CD4-positive, alpha-beta T cell (primary cell): ENCODE results near the gene RGS5. TPM values are rescaled to one million over a fixed set of nuclear protein-coding genes. Genes with fewer than 3 reads are reported as not detected.

Experiments used
- ATAC-seq: fragments of 200-7000 bp; cut with Tn5 transposase; one replicate; pipeline ENCODE4 v1.10.0; 2022; ENCODE audit warnings: mild to moderate bottlenecking; ENCODE audit not compliant: poor library complexity
- CTCF ChIA-PET: fragments of 350-600 bp; sonication (Branson Sonifier 250); formaldehyde crosslinking; loops from one replicate; lab custom pipeline; 2021; ENCODE audit warnings: antibody characterized with exemption, inconsistent platforms; lab: Charles Lee
- POLR2A ChIA-PET: fragments of 350-600 bp; sonication (Branson Sonifier 250); formaldehyde crosslinking; loops from one replicate; lab custom pipeline; 2021; ENCODE audit warnings: antibody characterized with exemption, inconsistent platforms; lab: Charles Lee
- DNase-seq, 14 experiments: peaks; one replicate each; pipeline ENCODE4 v3.0.0-alpha.2; 2013 to 2020; ENCODE audit warnings: mixed read lengths in 2 of 14
- H3K27ac ChIP-seq, 2 donors: one replicate each; pipeline versions ENCODE4 v1.5.1 to v1.7.0; 2013; ENCODE audit warnings: low read length in 2 of 2, low read depth in 1 of 2, mild to moderate bottlenecking in 1 of 2
- H3K27me3 ChIP-seq, 2 experiments: 1 replicate in 1 of 2; 2 replicates in 1 of 2; pipeline versions ENCODE4 v1.6.1 to v1.7.0; 2013; ENCODE audit warnings: low read length in 2 of 2, control low read depth in 1 of 2, mild to moderate bottlenecking in 1 of 2, moderate library complexity in 1 of 2; ENCODE audit not compliant: insufficient read depth in 2 of 2, control insufficient read depth in 1 of 2
- H3K36me3 ChIP-seq: one replicate; pipeline ENCODE4 v1.6.1; 2013; ENCODE audit warnings: low read length, control low read depth; ENCODE audit not compliant: insufficient read depth
- H3K4me1 ChIP-seq: one replicate; pipeline ENCODE4 v1.6.1; 2013; ENCODE audit warnings: low read length, control low read depth; ENCODE audit not compliant: insufficient read depth
- H3K4me3 ChIP-seq: one replicate; pipeline ENCODE4 v1.5.1; 2013; ENCODE audit warnings: mild to moderate bottlenecking, low read length, moderate library complexity
- H3K9me3 ChIP-seq, 2 experiments: 1 replicate in 1 of 2; 2 replicates in 1 of 2; pipeline versions ENCODE4 v1.6.1 to v1.7.0; 2013; ENCODE audit warnings: low read length in 2 of 2, mild to moderate bottlenecking in 2 of 2, control low read depth in 1 of 2, moderate library complexity in 1 of 2; ENCODE audit not compliant: control insufficient read depth in 1 of 2, insufficient read depth in 1 of 2
- H3K27ac Mint-ChIP-seq: one replicate; pipeline ENCODE4 v1.8.0; 2020; ENCODE audit warnings: mixed read lengths
- H3K27me3 Mint-ChIP-seq: one replicate; pipeline ENCODE4 v1.8.0; 2021; ENCODE audit warnings: mixed read lengths
- H3K36me3 Mint-ChIP-seq: one replicate; pipeline ENCODE4 v1.8.0; 2021; ENCODE audit warnings: low read depth, mixed read lengths
- H3K4me1 Mint-ChIP-seq: one replicate; pipeline ENCODE4 v1.8.0; 2021; ENCODE audit warnings: low read depth, mixed read lengths
- H3K4me3 Mint-ChIP-seq: one replicate; pipeline ENCODE4 v1.8.0; 2020; ENCODE audit warnings: mild to moderate bottlenecking, mixed read lengths
- H3K9me3 Mint-ChIP-seq: one replicate; pipeline ENCODE4 v1.8.0; 2020; ENCODE audit warnings: mixed read lengths
- intact Hi-C, 2 experiments: fragments of 100-400 bp; cut with DNase I in 1 of 2; cut with micrococcal nuclease in 1 of 2; formaldehyde crosslinking; loops; one replicate each; pipeline versions ENCODE4 v1.15.1 to v1.9.0; 2023 to 2025; cut with DNase I, micrococcal nuclease
- total RNA-seq, 174 experiments: library from RNA in 2 of 174; stranded (reverse) in 2 of 174; gene quantifications; one replicate each; pipeline ENCODE4 v1.2.3 and lab custom pipeline; 2021 to 2026
- TF ChIP-seq, protein P1 (sequence below): fragments of 200-600 bp; IDR thresholded peaks from one replicate; pipeline ENCODE4 v1.8.0; 2022; ENCODE audit warnings: antibody characterized with exemption, mild to moderate bottlenecking

RGS5 gene
- total RNA-seq, 2 experiments from 2014 or later: 1.2 to 1.6 TPM

DNA sequence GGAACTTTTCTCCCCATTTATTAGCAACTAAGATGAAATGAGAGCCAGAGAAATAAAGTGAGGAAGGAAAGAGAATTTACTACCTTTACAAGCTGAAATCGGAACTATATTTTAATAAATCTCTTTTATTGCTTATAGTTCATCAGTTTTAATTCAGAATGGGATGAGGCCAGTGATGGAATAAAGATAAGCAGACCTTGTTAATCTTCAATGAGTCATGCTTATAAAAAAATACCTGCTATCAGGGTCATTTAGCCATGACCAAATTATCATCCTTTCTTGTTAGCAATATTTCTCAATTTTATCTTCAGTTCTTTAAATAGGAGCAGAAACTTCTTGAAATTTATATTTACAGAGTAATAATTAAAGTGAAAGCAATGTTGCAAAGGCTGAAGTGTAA, 107.5 kb downstream of the RGS5 start:
- H3K27ac Mint-ChIP-seq: no peak overlapping the region
- TF ChIP-seq, protein P1, sequence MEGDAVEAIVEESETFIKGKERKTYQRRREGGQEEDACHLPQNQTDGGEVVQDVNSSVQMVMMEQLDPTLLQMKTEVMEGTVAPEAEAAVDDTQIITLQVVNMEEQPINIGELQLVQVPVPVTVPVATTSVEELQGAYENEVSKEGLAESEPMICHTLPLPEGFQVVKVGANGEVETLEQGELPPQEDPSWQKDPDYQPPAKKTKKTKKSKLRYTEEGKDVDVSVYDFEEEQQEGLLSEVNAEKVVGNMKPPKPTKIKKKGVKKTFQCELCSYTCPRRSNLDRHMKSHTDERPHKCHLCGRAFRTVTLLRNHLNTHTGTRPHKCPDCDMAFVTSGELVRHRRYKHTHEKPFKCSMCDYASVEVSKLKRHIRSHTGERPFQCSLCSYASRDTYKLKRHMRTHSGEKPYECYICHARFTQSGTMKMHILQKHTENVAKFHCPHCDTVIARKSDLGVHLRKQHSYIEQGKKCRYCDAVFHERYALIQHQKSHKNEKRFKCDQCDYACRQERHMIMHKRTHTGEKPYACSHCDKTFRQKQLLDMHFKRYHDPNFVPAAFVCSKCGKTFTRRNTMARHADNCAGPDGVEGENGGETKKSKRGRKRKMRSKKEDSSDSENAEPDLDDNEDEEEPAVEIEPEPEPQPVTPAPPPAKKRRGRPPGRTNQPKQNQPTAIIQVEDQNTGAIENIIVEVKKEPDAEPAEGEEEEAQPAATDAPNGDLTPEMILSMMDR: no peak

GRCh38 chr1:163094589-163094988, 108.1 kb downstream of the RGS5 start:
- ATAC-seq: no peak
- H3K4me3 Mint-ChIP-seq: no peak overlapping the region
- TF ChIP-seq, protein P1: no peak

More for the DNA sequence above, 107.5 kb downstream of the RGS5 start:
- Mint-ChIP-seq H3K4me1 (no peaks in the 10 kb centered on the region), H3K9me3 (no peaks in the 10 kb centered on the region), H3K27me3 (peaks cover 19% of the 10 kb centered on the region), H3K36me3 (no peaks in the 10 kb centered on the region), H3K4me3 (no peak overlapping the region)
- H3K36me3 ChIP-seq: no peaks in the 10 kb centered on the region
- H3K27ac ChIP-seq: no peak overlapping the region
- ChIA-PET CTCF (no interaction called here), POLR2A (no interaction called here)
- H3K27me3 ChIP-seq: peaks cover 0 to 4% of the 10 kb centered on the region in 2 experiments
- no peaks in the 10 kb centered on the region for H3K4me1 ChIP-seq
- H3K9me3 ChIP-seq: no peaks in the 10 kb centered on the region
- no peak for DNase-seq
- ATAC-seq: no peak
- no peak overlapping the region for H3K4me3 ChIP-seq
- intact Hi-C loops: no loop called here

DNA sequence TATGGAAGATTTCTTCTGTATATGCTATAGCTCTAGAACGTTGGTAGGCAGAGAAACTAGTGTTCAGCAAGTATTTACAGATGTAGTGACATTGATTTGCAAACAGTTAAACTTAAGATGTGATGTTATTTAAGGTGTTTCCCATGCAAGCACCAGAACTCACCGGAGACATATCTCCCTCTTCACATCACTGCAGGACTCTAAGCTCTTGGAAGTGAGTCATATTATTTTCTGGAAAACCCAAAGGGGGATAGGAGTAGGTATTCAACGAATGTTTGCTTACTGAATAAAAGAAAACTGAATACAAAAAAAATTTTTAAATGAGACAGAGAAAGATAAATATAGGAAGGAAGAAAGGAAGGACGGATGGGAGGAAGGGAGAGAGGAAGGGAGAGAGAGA, 108.5 kb downstream of the RGS5 start:
- intact Hi-C loops: no loop called here
- ChIA-PET POLR2A (no interaction called here), CTCF (no interaction called here)
- Histone ChIP-seq H3K4me1 (no peaks in the 10 kb centered on the region), H3K4me3 (no peak overlapping the region), H3K27ac (no peak overlapping the region), H3K9me3 (no peaks in the 10 kb centered on the region), H3K27me3 (peaks cover 0 to 4% of the 10 kb centered on the region in 2 experiments), H3K36me3 (no peaks in the 10 kb centered on the region)
- Mint-ChIP-seq H3K4me3 (no peak overlapping the region), H3K36me3 (no peaks in the 10 kb centered on the region), H3K9me3 (no peaks in the 10 kb centered on the region), H3K27ac (no peak overlapping the region), H3K27me3 (peaks cover 13% of the 10 kb centered on the region), H3K4me1 (no peaks in the 10 kb centered on the region)
- TF ChIP-seq, protein P1: no peak
- ATAC-seq (no peak), DNase-seq (no peak)

More at GRCh38 chr1:163094589-163094988, 108.1 kb downstream of the RGS5 start:
- intact Hi-C loops: no loop called here
- H3K4me3 ChIP-seq: no peak overlapping the region
- no peak for DNase-seq
- H3K27ac ChIP-seq: no peak overlapping the region
- no peaks in the 10 kb centered on the region for H3K9me3 ChIP-seq
- no peaks in the 10 kb centered on the region for H3K36me3 ChIP-seq
- H3K9me3 Mint-ChIP-seq: no peaks in the 10 kb centered on the region
- H3K27me3 Mint-ChIP-seq: peaks cover 13% of the 10 kb centered on the region
- no peaks in the 10 kb centered on the region for H3K36me3 Mint-ChIP-seq
- H3K4me1 Mint-ChIP-seq: no peaks in the 10 kb centered on the region
- POLR2A ChIA-PET: no interaction called here
- no peak overlapping the region for H3K27ac Mint-ChIP-seq
- CTCF ChIA-PET: no interaction called here
- H3K27me3 ChIP-seq: peaks cover 0 to 4% of the 10 kb centered on the region in 2 experiments
- no peaks in the 10 kb centered on the region for H3K4me1 ChIP-seq
